WTC11 (cell line): ENCODE measurements around the gene IYD. TPM values are rescaled to one million over a fixed set of nuclear protein-coding genes. Genes with fewer than 3 reads are reported as not detected.
"Not testable (repeated sequence)": the region's sequence is repeated elsewhere in the genome, so short reads cannot be mapped to it uniquely, and the experiment has no call there.

Experiments
- ATAC-seq: fragments of 200-7000 bp; cut with Tn5 transposase; 2 replicates; pipeline ENCODE4 v1.10.0; 2021; ENCODE audit warnings: mild to moderate bottlenecking, moderate library complexity
- CTCF ChIA-PET: fragments of 300-600 bp; sonication (Branson Sonifier 250); formaldehyde crosslinking; loops from one replicate; lab custom pipeline; 2021; ENCODE audit warnings: antibody characterized with exemption; lab: Charles Lee
- POLR2A ChIA-PET: fragments of 350-600 bp; sonication (Branson Sonifier 250); formaldehyde crosslinking; loops from one replicate; lab custom pipeline; 2021; ENCODE audit warnings: antibody characterized with exemption; lab: Charles Lee
- DNase-seq: peaks from one replicate; pipeline ENCODE4 v3.0.0; 2021; ENCODE audit warnings: low spot score
- H3K27ac Mint-ChIP-seq: 2 replicates; pipeline ENCODE4 v1.8.0; 2021; ENCODE audit warnings: mixed read lengths
- H3K27me3 Mint-ChIP-seq: 2 replicates; pipeline ENCODE4 v1.8.0; 2021; ENCODE audit warnings: low read depth, mild to moderate bottlenecking, moderate library complexity, mixed read lengths
- H3K36me3 Mint-ChIP-seq: 2 replicates; pipeline ENCODE4 v1.8.0; 2021; ENCODE audit warnings: mixed read lengths
- H3K4me1 Mint-ChIP-seq: 2 replicates; pipeline ENCODE4 v1.8.0; 2022; ENCODE audit warnings: mixed read lengths
- H3K4me3 Mint-ChIP-seq: 2 replicates; pipeline ENCODE4 v1.8.0; 2021; ENCODE audit warnings: mild to moderate bottlenecking, moderate library complexity, mixed read lengths
- H3K9me3 Mint-ChIP-seq: 2 replicates; pipeline ENCODE4 v1.8.0; 2021; ENCODE audit warnings: mixed read lengths
- ATF3 ChIP-seq: sonication (generic); formaldehyde crosslinking; conservative IDR thresholded peaks from 2 replicates; pipeline ENCODE4 v1.8.1; 2022; ENCODE audit warnings: mild to moderate bottlenecking, missing genetic modification reagents
- CREB1 ChIP-seq: sonication (generic); formaldehyde crosslinking; IDR thresholded peaks from 2 replicates; pipeline ENCODE4 v1.8.0; 2023; ENCODE audit warnings: mild to moderate bottlenecking, missing genetic modification reagents
- ELF4 ChIP-seq: sonication (generic); formaldehyde crosslinking; IDR thresholded peaks from 2 replicates; pipeline ENCODE4 v1.8.1; 2022; ENCODE audit warnings: low read depth, mild to moderate bottlenecking, moderate library complexity, missing genetic modification reagents
- FOXJ3 ChIP-seq: sonication (generic); formaldehyde crosslinking; IDR thresholded peaks from 2 replicates; pipeline ENCODE4 v1.9.0; 2021; ENCODE audit warnings: missing genetic modification reagents, mild to moderate bottlenecking, borderline replicate concordance
- FOXP1 ChIP-seq: sonication (generic); formaldehyde crosslinking; IDR thresholded peaks from 2 replicates; pipeline ENCODE4 v1.8.0; 2022; ENCODE audit warnings: missing genetic modification reagents, mild to moderate bottlenecking, moderate library complexity, borderline replicate concordance
- NFE2L1 ChIP-seq: sonication (generic); formaldehyde crosslinking; IDR thresholded peaks from 2 replicates; pipeline ENCODE4 v1.8.1; 2023; ENCODE audit warnings: missing genetic modification reagents
- NFYB ChIP-seq: sonication (generic); formaldehyde crosslinking; conservative IDR thresholded peaks from 2 replicates; pipeline ENCODE4 v1.8.0; 2022; ENCODE audit warnings: low read depth, missing genetic modification reagents
- NR1H2 ChIP-seq: sonication (generic); formaldehyde crosslinking; IDR thresholded peaks from 2 replicates; pipeline ENCODE4 v1.9.0; 2021; ENCODE audit warnings: mild to moderate bottlenecking, moderate library complexity, missing genetic modification reagents
- STAT6 ChIP-seq: sonication (generic); formaldehyde crosslinking; conservative IDR thresholded peaks from 2 replicates; pipeline ENCODE4 v1.8.1; 2023; ENCODE audit warnings: mild to moderate bottlenecking, low read depth, missing genetic modification reagents, moderate library complexity
- TCF7 ChIP-seq: sonication (generic); formaldehyde crosslinking; IDR thresholded peaks from 2 replicates; pipeline ENCODE4 v1.8.0; 2022; ENCODE audit warnings: mild to moderate bottlenecking, low read depth, missing genetic modification reagents, moderate library complexity
- ZNF121 ChIP-seq: sonication (generic); formaldehyde crosslinking; IDR thresholded peaks from 2 replicates; pipeline ENCODE4 v1.8.0; 2023; ENCODE audit warnings: missing genetic modification reagents
- ZNF138 ChIP-seq: sonication (generic); formaldehyde crosslinking; conservative IDR thresholded peaks from 2 replicates; pipeline ENCODE4 v1.8.1; 2022; ENCODE audit warnings: mild to moderate bottlenecking, moderate library complexity, missing genetic modification reagents
- ZNF219 ChIP-seq: sonication (generic); formaldehyde crosslinking; IDR thresholded peaks from 2 replicates; pipeline ENCODE4 v1.8.0; 2023; ENCODE audit warnings: missing genetic modification reagents, mild to moderate bottlenecking, borderline replicate concordance
- ZNF232 ChIP-seq: sonication (generic); formaldehyde crosslinking; IDR thresholded peaks from 2 replicates; pipeline ENCODE4 v1.8.0; 2022; ENCODE audit warnings: mild to moderate bottlenecking, missing genetic modification reagents
- ZNF671 ChIP-seq: fragments of 250-450 bp; sonication (Bioruptor Pico); IDR thresholded peaks from 2 replicates; pipeline ENCODE4 v1.8.0; 2021; ENCODE audit warnings: mild to moderate bottlenecking
- total RNA-seq: library from RNA; stranded (reverse); gene quantifications from 3 replicates; pipeline ENCODE4 v1.2.3, GENCODE V29; 2021
- TF ChIP-seq, protein P1 (sequence below): sonication (generic); formaldehyde crosslinking; IDR thresholded peaks from 2 replicates; pipeline ENCODE4 v1.8.1; 2022; ENCODE audit warnings: mild to moderate bottlenecking, moderate library complexity, missing genetic modification reagents
- TF ChIP-seq, protein P2 (sequence below): sonication (generic); formaldehyde crosslinking; IDR thresholded peaks from 2 replicates; pipeline ENCODE4 v1.8.1; 2023; ENCODE audit warnings: mild to moderate bottlenecking, missing genetic modification reagents
- TF ChIP-seq, protein P3 (sequence below): sonication (generic); formaldehyde crosslinking; IDR thresholded peaks from 2 replicates; pipeline ENCODE4 v1.8.1; 2023; ENCODE audit warnings: mild to moderate bottlenecking, missing genetic modification reagents, moderate library complexity

The IYD gene
- total RNA-seq, 1 experiment from 2014 or later = not detected

GRCh38 chr6:150444308-150444707, 75.5 kb downstream of the IYD start:
- no peak for ATAC-seq
- CTCF ChIA-PET = no interaction called here
- H3K9me3 Mint-ChIP-seq = 0 out of 2 replicates have a peak, but pooled peaks cover 15% of the 10 kb centered on the region
- H3K4me3 Mint-ChIP-seq = no peak overlapping the region
- H3K27me3 Mint-ChIP-seq = no peaks in the 10 kb centered on the region
- TF ChIP-seq, protein P1, sequence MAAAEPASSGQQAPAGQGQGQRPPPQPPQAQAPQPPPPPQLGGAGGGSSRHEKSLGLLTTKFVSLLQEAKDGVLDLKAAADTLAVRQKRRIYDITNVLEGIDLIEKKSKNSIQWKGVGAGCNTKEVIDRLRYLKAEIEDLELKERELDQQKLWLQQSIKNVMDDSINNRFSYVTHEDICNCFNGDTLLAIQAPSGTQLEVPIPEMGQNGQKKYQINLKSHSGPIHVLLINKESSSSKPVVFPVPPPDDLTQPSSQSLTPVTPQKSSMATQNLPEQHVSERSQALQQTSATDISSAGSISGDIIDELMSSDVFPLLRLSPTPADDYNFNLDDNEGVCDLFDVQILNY = no peak
- TF ChIP-seq, all 79 proteins: peak for 0
- DNase-seq = no peak
- H3K4me1 Mint-ChIP-seq = no peaks in the 10 kb centered on the region
- POLR2A ChIA-PET = no interaction called here
- H3K27ac Mint-ChIP-seq = no peak overlapping the region
- H3K36me3 Mint-ChIP-seq = no peaks in the 10 kb centered on the region

DNA sequence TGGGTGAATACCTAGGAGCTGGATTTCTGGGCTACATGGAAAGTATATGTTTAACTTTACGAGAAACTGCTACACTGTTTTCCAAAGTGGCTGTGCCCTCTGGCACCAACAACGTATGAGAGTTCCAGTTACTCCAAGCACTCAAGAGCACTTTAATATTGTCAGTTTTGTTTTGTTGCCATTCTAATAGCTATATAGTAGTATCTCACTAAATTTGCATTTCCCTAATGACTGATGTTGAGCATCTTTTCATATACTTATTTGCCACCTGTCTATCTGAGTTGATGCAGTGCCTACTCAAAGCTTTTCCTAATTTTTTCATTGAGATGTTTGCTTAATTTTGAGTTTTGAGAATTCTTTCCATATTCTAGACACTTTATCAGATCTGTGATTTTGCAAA, 76.7 kb downstream of the IYD start:
- no peak overlapping the region for H3K27ac Mint-ChIP-seq

DNA sequence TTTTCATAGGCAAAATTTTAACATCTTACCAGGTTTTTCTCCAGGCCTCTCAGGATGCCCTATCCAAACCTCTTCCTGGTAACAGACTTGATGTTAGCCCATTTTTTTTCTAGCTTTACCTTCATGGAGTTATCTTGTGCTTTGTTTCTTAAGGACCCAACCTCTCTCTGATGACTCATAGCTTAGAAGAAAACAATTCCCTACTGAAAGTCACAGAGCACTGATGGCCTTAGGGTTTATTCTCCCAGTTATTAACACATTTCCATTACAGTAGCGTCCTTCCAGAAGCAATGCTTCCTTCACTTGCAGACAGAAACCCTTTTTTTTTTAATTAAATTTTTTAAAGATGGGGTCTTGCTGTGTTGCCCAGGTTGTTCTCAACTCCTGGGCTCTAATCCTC, 79.4 kb downstream of the IYD start:
- Mint-ChIP-seq H3K27ac (no peak overlapping the region), H3K9me3 (0 out of 2 replicates have a peak, but pooled peaks cover 4% of the 10 kb centered on the region), H3K36me3 (no peaks in the 10 kb centered on the region), H3K4me1 (peaks cover 13% of the 10 kb centered on the region), H3K4me3 (no peak overlapping the region), H3K27me3 (no peaks in the 10 kb centered on the region)
- ChIA-PET CTCF (interaction anchor here (0.6 kb wide), 1 partner anchor 864 kb away, joined by 4 read pairs; no protein-coding TSS in a partner anchor), POLR2A (no interaction called here)
- ATAC-seq (no peak), DNase-seq (no peak)
- TF ChIP-seq, protein P2, sequence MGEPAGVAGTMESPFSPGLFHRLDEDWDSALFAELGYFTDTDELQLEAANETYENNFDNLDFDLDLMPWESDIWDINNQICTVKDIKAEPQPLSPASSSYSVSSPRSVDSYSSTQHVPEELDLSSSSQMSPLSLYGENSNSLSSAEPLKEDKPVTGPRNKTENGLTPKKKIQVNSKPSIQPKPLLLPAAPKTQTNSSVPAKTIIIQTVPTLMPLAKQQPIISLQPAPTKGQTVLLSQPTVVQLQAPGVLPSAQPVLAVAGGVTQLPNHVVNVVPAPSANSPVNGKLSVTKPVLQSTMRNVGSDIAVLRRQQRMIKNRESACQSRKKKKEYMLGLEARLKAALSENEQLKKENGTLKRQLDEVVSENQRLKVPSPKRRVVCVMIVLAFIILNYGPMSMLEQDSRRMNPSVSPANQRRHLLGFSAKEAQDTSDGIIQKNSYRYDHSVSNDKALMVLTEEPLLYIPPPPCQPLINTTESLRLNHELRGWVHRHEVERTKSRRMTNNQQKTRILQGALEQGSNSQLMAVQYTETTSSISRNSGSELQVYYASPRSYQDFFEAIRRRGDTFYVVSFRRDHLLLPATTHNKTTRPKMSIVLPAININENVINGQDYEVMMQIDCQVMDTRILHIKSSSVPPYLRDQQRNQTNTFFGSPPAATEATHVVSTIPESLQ = no peak

More for the DNA sequence above, 76.7 kb downstream of the IYD start:
- Mint-ChIP-seq H3K36me3 (no peaks in the 10 kb centered on the region), H3K27me3 (no peaks in the 10 kb centered on the region), H3K9me3 (0 out of 2 replicates have a peak, but pooled peaks cover 8% of the 10 kb centered on the region), H3K4me3 (no peak overlapping the region), H3K4me1 (no peaks in the 10 kb centered on the region)
- no peak for DNase-seq
- ChIA-PET POLR2A (no interaction called here), CTCF (no interaction called here)
- no peak for ATAC-seq
- no peak for TF ChIP-seq NR1H2 (CRISPR knock-in tag)
- no peak for TF ChIP-seq TCF7 (CRISPR knock-in tag)

DNA sequence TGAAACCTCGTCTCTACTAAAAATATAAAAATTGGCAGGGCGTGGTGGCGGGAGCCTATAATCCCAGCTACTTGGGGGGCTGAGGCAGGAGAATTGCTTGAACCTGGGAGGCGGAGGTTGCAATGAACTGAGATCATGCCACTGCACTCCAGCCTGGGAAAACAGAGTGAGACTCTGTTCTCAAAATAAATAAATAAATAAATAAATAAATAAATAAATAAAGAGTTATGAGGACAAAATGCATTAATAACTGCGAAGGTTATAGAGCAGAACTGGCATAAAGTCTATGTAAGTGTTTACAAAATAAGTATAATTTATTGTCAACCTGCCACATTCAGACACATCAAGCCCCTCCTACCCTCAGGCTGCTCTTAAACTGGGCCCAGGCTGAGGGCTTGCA, 80.2 kb downstream of the IYD start:
- H3K27ac Mint-ChIP-seq, H3K36me3 Mint-ChIP-seq, H3K27me3 Mint-ChIP-seq, H3K4me3 Mint-ChIP-seq, CTCF ChIA-PET, ATAC-seq, H3K9me3 Mint-ChIP-seq, POLR2A ChIA-PET, DNase-seq: not testable (repeated sequence)
- peaks cover 17% of the 10 kb centered on the region for H3K4me1 Mint-ChIP-seq

DNA sequence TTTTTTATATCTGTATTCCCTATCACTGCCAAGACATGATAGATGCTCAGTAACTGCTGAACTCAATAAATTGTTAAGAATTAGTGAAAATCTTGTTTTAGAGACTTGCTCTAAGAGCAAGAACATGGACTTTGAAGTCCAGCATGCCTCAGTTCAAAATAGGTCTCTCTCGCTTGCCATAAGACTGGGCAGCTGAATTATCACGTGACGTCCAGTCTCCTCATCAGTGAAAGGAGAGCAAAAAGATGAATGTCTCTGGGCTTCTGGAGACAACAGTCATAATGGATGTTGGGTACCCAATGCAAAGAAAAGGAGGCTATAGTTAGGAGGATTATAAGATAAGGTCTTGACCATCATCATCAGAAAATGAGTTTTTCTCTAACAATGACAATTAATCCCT, 82.1 kb downstream of the IYD start:
- H3K27ac Mint-ChIP-seq = no peak overlapping the region
- H3K9me3 Mint-ChIP-seq = no peaks in the 10 kb centered on the region
- CTCF ChIA-PET = no interaction called here
- H3K27me3 Mint-ChIP-seq = no peaks in the 10 kb centered on the region
- DNase-seq = no peak
- H3K4me1 Mint-ChIP-seq = peaks cover 17% of the 10 kb centered on the region
- H3K36me3 Mint-ChIP-seq = no peaks in the 10 kb centered on the region
- POLR2A ChIA-PET = no interaction called here
- no peak for ATAC-seq
- no peak overlapping the region for H3K4me3 Mint-ChIP-seq
- TF ChIP-seq ZNF219 (CRISPR knock-in tag) (no peak), NFYB (CRISPR knock-in tag) (no peak), CREB1 (CRISPR knock-in tag) (no peak), ZNF138 (no peak), ELF4 (CRISPR knock-in tag) (no peak), ZNF232 (no peak), FOXP1 (CRISPR knock-in tag) (no peak), ATF3 (CRISPR knock-in tag) (no peak), FOXJ3 (CRISPR knock-in tag) (no peak), ZNF671 (no peak), NR1H2 (CRISPR knock-in tag) (no peak), ZNF121 (CRISPR knock-in tag) (no peak), STAT6 (CRISPR knock-in tag) (no peak), NFE2L1 (CRISPR knock-in tag) (no peak)
- TF ChIP-seq, protein P3, sequence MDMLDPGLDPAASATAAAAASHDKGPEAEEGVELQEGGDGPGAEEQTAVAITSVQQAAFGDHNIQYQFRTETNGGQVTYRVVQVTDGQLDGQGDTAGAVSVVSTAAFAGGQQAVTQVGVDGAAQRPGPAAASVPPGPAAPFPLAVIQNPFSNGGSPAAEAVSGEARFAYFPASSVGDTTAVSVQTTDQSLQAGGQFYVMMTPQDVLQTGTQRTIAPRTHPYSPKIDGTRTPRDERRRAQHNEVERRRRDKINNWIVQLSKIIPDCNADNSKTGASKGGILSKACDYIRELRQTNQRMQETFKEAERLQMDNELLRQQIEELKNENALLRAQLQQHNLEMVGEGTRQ (CRISPR knock-in tag) = no peak
- TF ChIP-seq, protein P2 = no peak
